K562 (cell line): Measurements from ENCODE around the gene COPS6. TPM values are rescaled to one million over a fixed set of nuclear protein-coding genes. Genes with fewer than 3 reads are reported as not detected.
A peak's percentile ranks its signal among the peaks of the same experiment; 100 is the strongest.

Experiments used
- GATA2 ChIP-seq: sonication (generic); formaldehyde crosslinking; IDR thresholded peaks from 2 replicates; pipeline ENCODE4 v1.4.0; 2020; ENCODE audit warnings: mild to moderate bottlenecking, missing genetic modification reagents
- HNRNPUL1 ChIP-seq: fragments of 200-400 bp; formaldehyde crosslinking; IDR thresholded peaks from 2 replicates; pipeline ENCODE4 v1.6.1; 2017; ENCODE audit warnings: low read length
- ILF3 ChIP-seq: fragments of 450-650 bp; IDR thresholded peaks from 2 replicates; pipeline ENCODE4 v1.6.1; 2018; ENCODE audit warnings: antibody characterized with exemption, mild to moderate bottlenecking, moderate library complexity, borderline replicate concordance
- SMC3 ChIP-seq: conservative IDR thresholded peaks from 2 replicates; pipeline ENCODE4 v1.6.1; 2011; ENCODE audit warnings: low read depth, low read length, improper control_type of control experiment; ENCODE audit not compliant: insufficient read depth
- SNAPC5 ChIP-seq: fragments of 250-450 bp; sonication (Bioruptor Pico); IDR thresholded peaks from 2 replicates; pipeline ENCODE4 v1.8.0; 2021; ENCODE audit warnings: moderate library complexity, mild to moderate bottlenecking, inconsistent platforms
- ZBTB5 ChIP-seq: fragments of 450-650 bp; IDR thresholded peaks from 2 replicates; pipeline ENCODE4 v1.6.1; 2017; ENCODE audit warnings: antibody characterized with exemption
- ZC3H4 ChIP-seq: sonication (generic); formaldehyde crosslinking; IDR thresholded peaks from 2 replicates; pipeline ENCODE4 v1.9.0; 2021; ENCODE audit warnings: missing genetic modification reagents, borderline replicate concordance
- ZNF197 ChIP-seq: fragments of 200-800 bp; sonication (Bioruptor generic); IDR thresholded peaks from 2 replicates; pipeline ENCODE4 v1.6.1; 2016; ENCODE audit warnings: low read depth, missing genetic modification characterization, missing compliant biosample characterization
- ZNF668 ChIP-seq: fragments of 250-450 bp; sonication (Bioruptor Pico); IDR thresholded peaks from 2 replicates; pipeline ENCODE4 v1.8.0; 2022; ENCODE audit warnings: mild to moderate bottlenecking, inconsistent platforms
- polyA plus RNA-seq, 8 experiments: library from polyadenylated mRNA; depleted of rRNA in 4 of 8; stranded (reverse) in 5 of 8; unstranded in 3 of 8; fragments of >200 nt; fragmentation: Nextera tagmentation in 2 of 8; fragmentation: Illumina TruSeq in 1 of 8; extraction: Ambion mirVana in 2 of 8; extraction: Trizol in 1 of 8; gene quantifications; 2 replicates each; pipeline versions ENCODE4 v1.2.1 to v1.2.3, GENCODE V29; 2011 to 2014; ENCODE audit warnings: inconsistent platforms in 1 of 8, missing spikeins in 1 of 8
- total RNA-seq, 7 experiments: library from RNA; depleted of rRNA in 6 of 7; stranded (reverse); fragments of >200 nt in 6 of 7; fragmentation: Illumina TruSeq in 2 of 7; extraction: Trizol in 2 of 7; gene quantifications; 2 replicates each; pipeline versions ENCODE4 v1.2.1 to v1.2.3, GENCODE V29; 2011 to 2021; ENCODE audit warnings: low replicate concordance in 1 of 7
- TF ChIP-seq, protein P1 (sequence below): fragments of 450-650 bp; IDR thresholded peaks from 2 replicates; pipeline ENCODE4 v1.7.0; 2016; ENCODE audit warnings: borderline replicate concordance
- TF ChIP-seq, protein P2 (sequence below): sonication (generic); formaldehyde crosslinking; IDR thresholded peaks from 2 replicates; pipeline ENCODE4 v1.8.0; 2022; ENCODE audit warnings: mild to moderate bottlenecking, missing genetic modification reagents
- TF ChIP-seq, protein P3 (sequence below), 2 experiments: IDR thresholded peaks; 2 replicates each; pipeline ENCODE4 v1.6.1; 2012; ENCODE audit warnings: improper control_type of control experiment in 2 of 2, low read depth in 2 of 2, low read length in 2 of 2, borderline replicate concordance in 1 of 2

Gene COPS6
- total and polyA plus RNA-seq, 9 of the 15 experiments (the other 6 are each of a cell fraction or from before 2014, with no cell fraction given) = 63.0 to 331 (median 168) TPM

DNA sequence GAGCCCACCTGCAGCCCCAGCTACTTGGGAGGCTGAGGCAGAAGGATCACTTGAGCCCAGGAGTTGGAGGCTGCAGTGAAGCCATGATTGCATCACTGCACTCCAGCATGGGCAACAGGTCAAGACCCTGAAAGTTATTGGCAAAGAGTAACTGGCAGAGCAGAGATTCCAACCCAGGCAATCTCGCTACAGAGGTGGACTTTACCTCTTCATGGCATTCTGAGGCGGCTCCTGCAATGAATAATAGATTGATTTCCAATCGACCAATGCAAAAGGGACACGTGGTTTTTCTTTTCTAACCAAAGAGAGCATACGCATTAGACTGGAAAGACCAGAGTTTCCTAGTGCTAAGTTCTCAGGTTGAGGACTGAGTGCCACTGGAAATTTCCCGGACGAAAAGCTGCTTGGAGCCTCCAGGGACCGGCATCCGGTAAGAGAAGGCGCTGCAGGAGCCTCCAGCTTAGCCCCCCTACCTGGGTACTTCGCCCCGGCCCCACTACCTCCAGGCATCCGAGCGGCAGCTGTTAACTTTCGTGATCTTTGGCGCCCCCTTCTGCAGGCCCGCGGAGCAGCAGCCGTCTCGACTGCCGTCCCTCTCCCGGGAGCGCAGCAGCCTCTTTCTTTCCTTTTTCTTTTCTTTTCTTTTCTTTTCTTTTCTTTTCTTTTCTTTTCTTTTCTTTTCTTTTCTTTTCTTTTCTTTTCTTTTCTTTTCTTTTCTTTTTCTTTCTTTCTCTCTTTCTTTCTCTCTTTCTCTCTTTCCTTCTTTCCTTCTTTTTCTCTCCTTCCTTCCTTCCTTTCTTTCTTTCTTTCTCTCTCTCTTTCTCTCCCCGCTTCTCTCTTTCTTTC is 42.1 kb downstream of the COPS6 start (continued):
- TF ChIP-seq GATA2 (CRISPR knock-in tag) (no peak), ILF3 (no peak), SNAPC5 (CRISPR knock-in tag) (no peak), ZNF668 (CRISPR knock-in tag) (no peak), SMC3 (peak; percentile 80), ZBTB5 (peak; percentile 65), ZNF197 (CRISPR knock-in tag) (no peak), HNRNPUL1 (no peak), ZC3H4 (CRISPR knock-in tag) (no peak)
- TF ChIP-seq, protein P1, sequence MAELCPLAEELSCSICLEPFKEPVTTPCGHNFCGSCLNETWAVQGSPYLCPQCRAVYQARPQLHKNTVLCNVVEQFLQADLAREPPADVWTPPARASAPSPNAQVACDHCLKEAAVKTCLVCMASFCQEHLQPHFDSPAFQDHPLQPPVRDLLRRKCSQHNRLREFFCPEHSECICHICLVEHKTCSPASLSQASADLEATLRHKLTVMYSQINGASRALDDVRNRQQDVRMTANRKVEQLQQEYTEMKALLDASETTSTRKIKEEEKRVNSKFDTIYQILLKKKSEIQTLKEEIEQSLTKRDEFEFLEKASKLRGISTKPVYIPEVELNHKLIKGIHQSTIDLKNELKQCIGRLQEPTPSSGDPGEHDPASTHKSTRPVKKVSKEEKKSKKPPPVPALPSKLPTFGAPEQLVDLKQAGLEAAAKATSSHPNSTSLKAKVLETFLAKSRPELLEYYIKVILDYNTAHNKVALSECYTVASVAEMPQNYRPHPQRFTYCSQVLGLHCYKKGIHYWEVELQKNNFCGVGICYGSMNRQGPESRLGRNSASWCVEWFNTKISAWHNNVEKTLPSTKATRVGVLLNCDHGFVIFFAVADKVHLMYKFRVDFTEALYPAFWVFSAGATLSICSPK = peak; percentile 93; the same call in 1 of the 2 replicates
- TF ChIP-seq, protein P2, sequence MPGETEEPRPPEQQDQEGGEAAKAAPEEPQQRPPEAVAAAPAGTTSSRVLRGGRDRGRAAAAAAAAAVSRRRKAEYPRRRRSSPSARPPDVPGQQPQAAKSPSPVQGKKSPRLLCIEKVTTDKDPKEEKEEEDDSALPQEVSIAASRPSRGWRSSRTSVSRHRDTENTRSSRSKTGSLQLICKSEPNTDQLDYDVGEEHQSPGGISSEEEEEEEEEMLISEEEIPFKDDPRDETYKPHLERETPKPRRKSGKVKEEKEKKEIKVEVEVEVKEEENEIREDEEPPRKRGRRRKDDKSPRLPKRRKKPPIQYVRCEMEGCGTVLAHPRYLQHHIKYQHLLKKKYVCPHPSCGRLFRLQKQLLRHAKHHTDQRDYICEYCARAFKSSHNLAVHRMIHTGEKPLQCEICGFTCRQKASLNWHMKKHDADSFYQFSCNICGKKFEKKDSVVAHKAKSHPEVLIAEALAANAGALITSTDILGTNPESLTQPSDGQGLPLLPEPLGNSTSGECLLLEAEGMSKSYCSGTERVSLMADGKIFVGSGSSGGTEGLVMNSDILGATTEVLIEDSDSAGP (CRISPR knock-in tag) = no peak
- TF ChIP-seq, protein P3, sequence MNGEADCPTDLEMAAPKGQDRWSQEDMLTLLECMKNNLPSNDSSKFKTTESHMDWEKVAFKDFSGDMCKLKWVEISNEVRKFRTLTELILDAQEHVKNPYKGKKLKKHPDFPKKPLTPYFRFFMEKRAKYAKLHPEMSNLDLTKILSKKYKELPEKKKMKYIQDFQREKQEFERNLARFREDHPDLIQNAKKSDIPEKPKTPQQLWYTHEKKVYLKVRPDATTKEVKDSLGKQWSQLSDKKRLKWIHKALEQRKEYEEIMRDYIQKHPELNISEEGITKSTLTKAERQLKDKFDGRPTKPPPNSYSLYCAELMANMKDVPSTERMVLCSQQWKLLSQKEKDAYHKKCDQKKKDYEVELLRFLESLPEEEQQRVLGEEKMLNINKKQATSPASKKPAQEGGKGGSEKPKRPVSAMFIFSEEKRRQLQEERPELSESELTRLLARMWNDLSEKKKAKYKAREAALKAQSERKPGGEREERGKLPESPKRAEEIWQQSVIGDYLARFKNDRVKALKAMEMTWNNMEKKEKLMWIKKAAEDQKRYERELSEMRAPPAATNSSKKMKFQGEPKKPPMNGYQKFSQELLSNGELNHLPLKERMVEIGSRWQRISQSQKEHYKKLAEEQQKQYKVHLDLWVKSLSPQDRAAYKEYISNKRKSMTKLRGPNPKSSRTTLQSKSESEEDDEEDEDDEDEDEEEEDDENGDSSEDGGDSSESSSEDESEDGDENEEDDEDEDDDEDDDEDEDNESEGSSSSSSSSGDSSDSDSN (IDR thresholded peaks at IDR 0.05; ENCODE audit: borderline replicate concordance in 1 of 2, low read depth in 2 of 2, low read length in 2 of 2) = no peak
